Gastrocnemius medialis (tissue), 4 donors: ENCODE data around the gene SHISA4.

Experiments
- POLR2A ChIP-seq, 2 donors: fragments of 450-650 bp; IDR thresholded peaks; one replicate each; pipeline ENCODE4 v1.6.1; 2017; ENCODE audit warnings: antibody characterized with exemption in 2 of 2, mild to moderate bottlenecking in 2 of 2, moderate library complexity in 2 of 2
- TF ChIP-seq, protein P1 (sequence below), 5 experiments: fragments of 450-650 bp in 3 of 5; fragments of 200-600 bp in 2 of 5; sonication (generic) in 2 of 5; IDR thresholded peaks in 4 of 5; conservative IDR thresholded peaks in 1 of 5; 1 replicate in 4 of 5; 2 replicates in 1 of 5; pipeline ENCODE4 v1.5.1; 2016 to 2019; ENCODE audit warnings: antibody characterized with exemption in 5 of 5, mild to moderate bottlenecking in 3 of 5, moderate library complexity in 3 of 5

DNA sequence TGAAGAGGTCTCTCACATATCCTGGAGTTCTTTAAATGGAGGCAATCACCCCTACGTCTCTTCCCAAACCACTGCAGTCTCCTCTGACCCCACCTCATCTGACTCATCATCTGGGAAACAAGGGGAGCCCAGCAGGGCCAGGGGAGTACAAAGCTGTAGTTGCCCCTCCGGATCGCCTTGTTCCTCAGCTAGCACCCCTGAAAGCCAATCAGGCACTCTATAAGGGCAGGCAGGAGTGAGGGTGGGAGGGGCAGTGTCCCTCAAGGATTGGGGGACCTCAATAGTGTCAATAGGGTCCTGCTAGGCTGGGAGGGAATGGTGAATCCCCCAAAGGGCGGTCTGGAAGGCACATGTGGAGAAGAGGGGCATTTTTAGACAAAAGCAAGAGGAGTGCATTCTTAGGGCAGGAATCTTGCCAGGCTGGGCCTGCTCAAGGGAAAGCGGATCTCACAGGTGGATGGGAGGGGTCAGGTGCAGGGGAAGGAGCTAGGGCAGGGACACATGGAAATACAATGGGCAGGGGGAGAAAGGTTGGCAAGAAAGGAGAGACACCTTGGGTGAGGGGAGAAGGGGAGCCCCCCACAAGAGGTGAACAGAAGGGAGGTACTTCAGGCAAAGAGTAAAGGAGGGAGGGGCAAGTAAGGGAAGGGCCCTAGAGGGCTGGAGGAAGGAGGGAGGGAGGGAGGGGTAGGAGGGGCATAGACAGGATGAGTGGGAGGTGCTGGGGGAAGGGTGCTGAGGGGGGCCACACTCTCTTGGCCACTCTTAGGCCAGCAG lies 5.8 kb downstream of the SHISA4 start:
- no peak for TF ChIP-seq POLR2A (IDR thresholded peaks at IDR 0.05)
- TF ChIP-seq, protein P1, sequence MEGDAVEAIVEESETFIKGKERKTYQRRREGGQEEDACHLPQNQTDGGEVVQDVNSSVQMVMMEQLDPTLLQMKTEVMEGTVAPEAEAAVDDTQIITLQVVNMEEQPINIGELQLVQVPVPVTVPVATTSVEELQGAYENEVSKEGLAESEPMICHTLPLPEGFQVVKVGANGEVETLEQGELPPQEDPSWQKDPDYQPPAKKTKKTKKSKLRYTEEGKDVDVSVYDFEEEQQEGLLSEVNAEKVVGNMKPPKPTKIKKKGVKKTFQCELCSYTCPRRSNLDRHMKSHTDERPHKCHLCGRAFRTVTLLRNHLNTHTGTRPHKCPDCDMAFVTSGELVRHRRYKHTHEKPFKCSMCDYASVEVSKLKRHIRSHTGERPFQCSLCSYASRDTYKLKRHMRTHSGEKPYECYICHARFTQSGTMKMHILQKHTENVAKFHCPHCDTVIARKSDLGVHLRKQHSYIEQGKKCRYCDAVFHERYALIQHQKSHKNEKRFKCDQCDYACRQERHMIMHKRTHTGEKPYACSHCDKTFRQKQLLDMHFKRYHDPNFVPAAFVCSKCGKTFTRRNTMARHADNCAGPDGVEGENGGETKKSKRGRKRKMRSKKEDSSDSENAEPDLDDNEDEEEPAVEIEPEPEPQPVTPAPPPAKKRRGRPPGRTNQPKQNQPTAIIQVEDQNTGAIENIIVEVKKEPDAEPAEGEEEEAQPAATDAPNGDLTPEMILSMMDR (IDR thresholded peaks at IDR 0.05 in 4 of 5, conservative IDR thresholded peaks at IDR 0.05 in 1 of 5): no peak
